NCI-H82 treated with DMSO at 0.1 percent for 48 hours (cell line): ENCODE data around the gene VSIG4.
A peak's percentile ranks its signal among the peaks of the same experiment; 100 is the strongest.

Experiments used
- DNase-seq: peaks from one replicate; lab custom pipeline; 2025; ENCODE audit not compliant: unreplicated experiment; lab: John Stamatoyannopoulos, UW

VSIG4 gene

GRCh38 chrX:66008328-66008970 lies 31.4 kb downstream of the VSIG4 start:
- DNase-seq, result no peak

- DNase-seq, result no peak
Measured at GRCh38 chrX:66007851-66008250, 32.0 kb downstream of the VSIG4 start.

- DNase-seq, result no peak
Measured at GRCh38 chrX:66005830-66006449, 33.9 kb downstream of the VSIG4 start.

GRCh38 chrX:66004928-66005829 lies 34.7 kb downstream of the VSIG4 start:
- no peak for DNase-seq

- DNase-seq, result no peak
Measured at GRCh38 chrX:66002824-66003680, 36.8 kb downstream of the VSIG4 start.

GRCh38 chrX:66001596-66001995 lies 38.3 kb downstream of the VSIG4 start:
- DNase-seq, result no peak

- DNase-seq, result no peak
Measured at GRCh38 chrX:66000628-66001272, 39.1 kb downstream of the VSIG4 start.

- no peak for DNase-seq
Measured at GRCh38 chrX:66000178-66000577, 39.7 kb downstream of the VSIG4 start.

GRCh38 chrX:65999563-66000148 lies 40.2 kb downstream of the VSIG4 start:
- DNase-seq, result no peak

GRCh38 chrX:65999029-65999562 lies 40.8 kb downstream of the VSIG4 start:
- no peak for DNase-seq

- DNase-seq, result no peak
Measured at GRCh38 chrX:65997978-65998717, 41.7 kb downstream of the VSIG4 start.

- DNase-seq, result no peak
Measured at GRCh38 chrX:65994519-65995506, 45.1 kb downstream of the VSIG4 start.

- DNase-seq, result no peak
Measured at GRCh38 chrX:65993915-65994460, 45.9 kb downstream of the VSIG4 start.

GRCh38 chrX:65993332-65993731 lies 46.5 kb downstream of the VSIG4 start:
- no peak for DNase-seq

GRCh38 chrX:65990702-65991101 lies 49.2 kb downstream of the VSIG4 start:
- DNase-seq, result no peak

GRCh38 chrX:65987811-65988210 lies 52.1 kb downstream of the VSIG4 start:
- DNase-seq, result no peak

- peak; percentile 0 for DNase-seq
Measured at GRCh38 chrX:65985922-65986588, 53.8 kb downstream of the VSIG4 start.
